Esophagus squamous epithelium (tissue), 4 donors: ENCODE results near the gene PHACTR3.

Experiments
- CTCF ChIP-seq, 6 experiments: fragments of 450-650 bp in 4 of 6; fragments of 200-600 bp in 2 of 6; sonication (generic) in 2 of 6; IDR thresholded peaks; one replicate each; pipeline ENCODE4 v1.5.1; 2016 to 2019; ENCODE audit warnings: antibody characterized with exemption in 6 of 6, mild to moderate bottlenecking in 4 of 6, moderate library complexity in 4 of 6
- POLR2A ChIP-seq, 4 donors: fragments of 450-650 bp; IDR thresholded peaks; one replicate each; pipeline ENCODE4 v1.6.1; 2017; ENCODE audit warnings: antibody characterized with exemption in 4 of 4, mild to moderate bottlenecking in 4 of 4, moderate library complexity in 3 of 4

DNA sequence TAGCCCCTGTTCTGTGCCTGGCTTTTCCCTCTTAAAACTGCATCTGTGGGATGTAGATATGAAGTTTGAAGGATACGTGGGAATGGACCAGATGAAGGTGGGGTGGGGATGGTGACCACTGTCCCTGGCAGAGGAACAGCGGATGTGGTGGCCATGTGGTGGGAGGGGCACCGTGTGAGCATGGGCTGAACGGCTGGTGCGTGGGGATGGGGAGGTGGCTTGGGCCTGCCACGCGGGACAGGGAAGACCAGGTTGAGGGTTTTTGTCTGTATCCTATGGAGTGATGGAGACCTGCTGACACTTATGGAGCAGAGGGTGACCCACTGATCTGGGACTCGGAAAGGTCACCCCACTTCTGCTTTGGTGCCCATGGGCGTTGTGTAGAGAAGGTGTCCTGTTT lies 19.2 kb downstream of the PHACTR3 start:
- TF ChIP-seq CTCF (IDR thresholded peaks at IDR 0.05) (no peak), POLR2A (IDR thresholded peaks at IDR 0.05) (no peak)
